Measurements from ENCODE around the gene LDLR.

DNA sequence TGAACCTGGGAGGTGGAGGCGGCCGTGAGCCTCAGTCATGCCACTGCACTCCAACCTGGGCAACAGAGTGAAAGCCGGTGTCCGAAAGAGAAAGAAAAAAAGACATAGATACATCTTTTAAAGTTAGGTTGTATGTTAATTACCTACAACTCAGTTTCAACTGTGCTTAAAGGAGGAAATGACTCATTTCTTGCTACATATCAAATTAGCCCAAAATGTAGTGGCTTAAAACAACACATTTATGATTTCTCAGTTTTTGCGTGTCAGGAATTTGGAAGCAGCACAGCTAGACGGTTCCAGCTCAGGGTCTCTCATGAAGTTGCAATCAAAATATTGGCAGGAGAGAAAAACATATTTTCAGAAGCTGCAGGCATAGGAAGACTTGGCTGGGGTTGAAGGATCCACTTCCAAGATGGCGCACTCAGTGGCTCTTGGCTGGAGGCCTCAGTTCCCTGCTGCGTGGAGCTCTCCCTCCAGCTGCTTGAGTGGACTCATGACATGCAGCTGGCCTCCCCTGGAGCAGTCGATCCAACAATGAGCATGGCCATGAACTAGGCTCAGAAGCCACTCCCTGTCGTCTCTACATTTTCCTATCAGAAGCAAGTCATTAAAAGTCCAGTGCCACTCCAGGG lies 7.1 kb downstream of the LDLR start:
- TF ChIP-seq, protein P1, sequence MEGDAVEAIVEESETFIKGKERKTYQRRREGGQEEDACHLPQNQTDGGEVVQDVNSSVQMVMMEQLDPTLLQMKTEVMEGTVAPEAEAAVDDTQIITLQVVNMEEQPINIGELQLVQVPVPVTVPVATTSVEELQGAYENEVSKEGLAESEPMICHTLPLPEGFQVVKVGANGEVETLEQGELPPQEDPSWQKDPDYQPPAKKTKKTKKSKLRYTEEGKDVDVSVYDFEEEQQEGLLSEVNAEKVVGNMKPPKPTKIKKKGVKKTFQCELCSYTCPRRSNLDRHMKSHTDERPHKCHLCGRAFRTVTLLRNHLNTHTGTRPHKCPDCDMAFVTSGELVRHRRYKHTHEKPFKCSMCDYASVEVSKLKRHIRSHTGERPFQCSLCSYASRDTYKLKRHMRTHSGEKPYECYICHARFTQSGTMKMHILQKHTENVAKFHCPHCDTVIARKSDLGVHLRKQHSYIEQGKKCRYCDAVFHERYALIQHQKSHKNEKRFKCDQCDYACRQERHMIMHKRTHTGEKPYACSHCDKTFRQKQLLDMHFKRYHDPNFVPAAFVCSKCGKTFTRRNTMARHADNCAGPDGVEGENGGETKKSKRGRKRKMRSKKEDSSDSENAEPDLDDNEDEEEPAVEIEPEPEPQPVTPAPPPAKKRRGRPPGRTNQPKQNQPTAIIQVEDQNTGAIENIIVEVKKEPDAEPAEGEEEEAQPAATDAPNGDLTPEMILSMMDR (IDR thresholded peaks at IDR 0.05) = no peak
- no peak for TF ChIP-seq POLR2A (IDR thresholded peaks at IDR 0.05; ENCODE audit: low read length)
- TF ChIP-seq, protein P2, sequence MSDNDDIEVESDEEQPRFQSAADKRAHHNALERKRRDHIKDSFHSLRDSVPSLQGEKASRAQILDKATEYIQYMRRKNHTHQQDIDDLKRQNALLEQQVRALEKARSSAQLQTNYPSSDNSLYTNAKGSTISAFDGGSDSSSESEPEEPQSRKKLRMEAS (IDR thresholded peaks at IDR 0.05) = no peak
- TF ChIP-seq, protein P3, sequence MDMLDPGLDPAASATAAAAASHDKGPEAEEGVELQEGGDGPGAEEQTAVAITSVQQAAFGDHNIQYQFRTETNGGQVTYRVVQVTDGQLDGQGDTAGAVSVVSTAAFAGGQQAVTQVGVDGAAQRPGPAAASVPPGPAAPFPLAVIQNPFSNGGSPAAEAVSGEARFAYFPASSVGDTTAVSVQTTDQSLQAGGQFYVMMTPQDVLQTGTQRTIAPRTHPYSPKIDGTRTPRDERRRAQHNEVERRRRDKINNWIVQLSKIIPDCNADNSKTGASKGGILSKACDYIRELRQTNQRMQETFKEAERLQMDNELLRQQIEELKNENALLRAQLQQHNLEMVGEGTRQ (IDR thresholded peaks at IDR 0.05) = no peak
- no peak for TF ChIP-seq BHLHE40 (IDR thresholded peaks at IDR 0.05; ENCODE audit: low read depth, low read length)
